Measurements from ENCODE around the gene SARM1.
A peak's percentile ranks its signal among the peaks of the same experiment; 100 is the strongest.

Gene SARM1

DNA sequence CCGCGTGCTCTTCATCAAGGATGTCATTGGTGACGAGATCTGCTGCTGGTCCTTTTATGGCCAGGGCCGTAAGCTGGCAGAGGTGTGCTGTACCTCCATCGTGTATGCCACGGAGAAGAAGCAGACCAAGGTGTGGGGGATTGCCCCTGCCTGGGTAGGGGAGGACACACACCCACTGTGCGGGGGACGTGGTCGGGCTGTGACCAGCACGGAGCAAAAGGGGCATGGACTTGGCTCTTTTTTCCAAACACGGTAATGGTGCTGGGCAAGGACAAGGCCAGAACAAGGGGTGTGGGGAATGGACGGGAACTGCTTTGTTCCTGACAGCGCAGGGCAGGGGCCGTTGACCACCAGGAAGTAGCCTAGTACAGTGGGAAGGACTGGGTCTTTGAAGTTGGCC is 29.2 kb upstream of the SARM1 start:
- no peak for DNase-seq

DNA sequence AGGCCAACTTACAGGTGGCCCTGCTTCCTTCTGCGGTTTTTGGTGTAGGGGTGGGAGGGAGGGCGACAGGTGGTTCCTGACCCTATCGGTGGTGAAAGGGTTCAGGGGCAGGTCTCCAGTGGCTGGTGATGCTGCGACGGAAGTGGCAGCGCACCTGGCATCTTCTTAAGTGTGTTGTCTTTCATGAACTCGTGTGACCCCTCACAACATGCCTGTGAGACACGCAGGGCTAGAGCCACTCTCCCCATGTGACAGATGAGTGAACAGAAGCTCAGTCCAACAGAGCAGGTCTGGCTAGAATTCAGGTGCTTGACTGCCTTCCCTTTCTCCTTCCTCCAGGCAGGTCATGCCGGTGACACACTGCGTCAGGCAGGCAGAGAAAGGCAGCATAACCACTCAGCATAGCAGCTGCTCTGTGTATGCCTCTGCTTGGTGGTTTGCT is 28.0 kb upstream of the SARM1 start:
- no peak for DNase-seq

GRCh38 chr17:28344011-28344410 is 27.5 kb upstream of the SARM1 start:
- no peak for DNase-seq

GRCh38 chr17:28344435-28344901 is 27.0 kb upstream of the SARM1 start:
- no peak for DNase-seq

- DNase-seq: no peak
Observed at GRCh38 chr17:28345419-28346198, 25.9 kb upstream of the SARM1 start.

DNA sequence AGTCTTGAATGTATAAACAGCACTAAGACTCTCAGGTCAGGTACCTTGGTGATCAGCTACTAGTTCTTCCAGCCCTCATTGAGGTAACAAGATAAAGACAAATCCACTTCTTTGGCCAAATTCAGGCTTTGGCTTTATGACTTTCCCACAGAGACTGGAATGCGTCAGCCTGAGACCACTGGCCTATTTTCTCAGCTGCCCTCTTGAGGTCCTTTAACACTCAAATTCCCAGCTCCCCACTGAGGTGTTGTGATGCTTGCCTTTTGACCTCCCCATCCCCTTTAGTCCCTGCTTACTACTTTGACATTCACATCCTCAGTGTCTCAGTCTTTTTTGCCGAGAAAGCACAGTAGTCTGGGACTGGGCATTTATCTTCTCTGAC is 25.3 kb upstream of the SARM1 start:
- DNase-seq: no peak

- DNase-seq: no peak
Observed at GRCh38 chr17:28346746-28347246, 24.7 kb upstream of the SARM1 start.

DNA sequence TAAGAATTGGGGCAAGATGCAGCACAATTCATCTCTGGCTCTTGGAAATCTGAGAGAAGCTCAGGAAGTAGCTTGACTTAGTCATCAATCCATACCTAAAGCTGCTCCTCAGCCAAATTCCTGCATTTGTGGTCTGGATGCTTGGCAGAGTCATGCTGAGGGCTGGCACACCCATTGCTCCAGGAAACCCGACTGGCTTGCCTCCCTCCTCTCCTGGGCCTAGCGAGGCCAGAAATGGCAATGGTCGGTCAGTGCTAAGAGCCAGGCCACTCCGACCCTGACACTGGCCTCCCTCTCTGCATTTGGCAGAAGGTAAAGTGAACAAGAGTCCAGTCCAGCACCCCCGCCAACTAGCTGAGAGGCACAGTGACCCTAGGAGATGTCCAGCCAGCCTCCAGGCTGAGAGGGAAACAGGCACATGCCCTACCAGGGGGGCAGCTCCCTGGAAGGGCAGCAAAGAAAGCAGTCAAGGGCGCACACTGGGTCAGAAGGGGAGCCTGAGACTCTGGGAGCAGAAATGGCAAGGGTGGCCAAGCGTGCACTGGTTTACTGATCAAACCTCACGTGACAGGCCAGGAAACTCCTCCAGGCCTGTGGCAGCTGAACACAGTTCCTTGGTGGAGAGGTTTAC is 24.1 kb upstream of the SARM1 start:
- no peak for DNase-seq

DNA sequence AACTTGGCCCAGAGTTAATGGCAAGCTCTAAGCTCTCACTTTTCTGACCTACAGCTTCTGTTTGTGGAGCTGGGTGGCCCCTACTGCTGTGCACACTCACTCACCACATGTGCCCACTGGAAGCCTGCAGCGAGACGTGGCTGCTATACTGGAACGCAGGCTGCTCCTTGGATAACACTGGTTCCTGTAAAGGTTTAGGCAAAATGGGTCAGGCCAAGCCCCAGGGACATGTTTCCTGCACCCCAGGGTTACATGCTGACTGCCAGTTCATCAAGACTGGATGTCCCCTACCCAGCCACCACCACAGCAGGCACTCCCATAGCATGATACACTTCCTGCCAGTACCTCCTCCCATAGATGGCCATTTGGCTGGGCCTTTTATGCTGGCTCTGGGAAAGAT is 22.5 kb upstream of the SARM1 start:
- DNase-seq: no peak

DNA sequence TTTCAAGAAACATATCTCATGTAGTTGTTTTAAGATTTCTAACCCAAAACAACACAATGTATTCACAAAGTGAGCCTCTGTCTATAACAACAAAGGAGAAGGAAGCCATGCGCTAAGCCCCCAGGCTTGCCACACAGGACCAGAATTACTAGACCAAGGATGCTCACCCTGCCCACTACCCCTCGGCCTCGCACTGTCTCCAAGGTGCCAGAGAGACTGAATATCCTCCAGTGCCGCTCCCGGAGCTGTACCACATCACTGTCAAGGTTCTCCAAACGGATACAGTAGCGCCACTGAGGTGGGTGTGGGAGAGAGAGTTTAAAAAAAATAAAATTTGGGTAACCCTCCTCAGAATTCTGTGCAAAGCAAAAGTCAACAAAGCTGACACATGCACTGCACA is 21.2 kb upstream of the SARM1 start:
- DNase-seq: no peak

DNA sequence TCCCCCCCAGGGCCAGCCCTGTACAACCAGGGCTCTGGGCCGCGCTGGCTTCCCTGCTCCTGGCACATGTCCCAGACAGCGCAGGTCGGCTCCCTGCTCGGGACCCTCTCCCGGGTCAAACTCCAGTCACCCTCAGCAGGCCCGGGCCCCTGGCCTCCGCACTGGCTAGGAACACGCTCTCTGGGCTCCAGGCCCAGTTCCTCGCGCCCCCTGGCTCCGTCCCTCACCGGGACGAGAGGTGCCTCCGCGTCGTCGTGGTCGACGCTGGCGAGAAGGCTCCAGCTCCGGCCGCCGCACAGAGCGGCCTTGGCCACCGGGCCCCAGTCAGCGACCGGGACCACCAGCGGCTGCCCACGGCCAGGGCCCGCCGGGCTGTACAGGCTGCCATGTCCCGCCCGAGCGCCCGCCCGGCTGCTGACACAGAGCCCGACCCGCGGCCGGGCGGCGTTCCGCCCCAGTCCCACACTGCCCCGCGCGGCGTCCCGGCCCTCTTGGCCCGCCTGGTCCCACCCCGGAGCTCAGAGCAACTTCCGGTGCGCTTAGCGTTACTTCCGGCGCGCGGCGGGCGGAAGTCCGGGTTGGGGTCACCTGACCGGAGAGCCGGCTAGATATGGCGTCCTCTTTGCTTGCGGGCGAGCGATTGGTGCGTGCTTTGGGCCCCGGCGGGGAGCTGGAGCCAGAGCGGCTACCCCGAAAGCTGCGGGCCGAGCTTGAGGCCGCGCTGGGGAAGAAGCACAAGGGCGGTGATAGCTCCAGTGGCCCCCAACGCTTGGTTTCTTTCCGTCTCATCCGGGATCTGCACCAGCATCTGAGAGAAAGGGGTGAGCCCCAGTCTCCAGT is 14.2 kb upstream of the SARM1 start, which contains the start of gene POLDIP2:
Gene POLDIP2, minus strand, starts transcription at position 467 of the 840 bp plus-strand sequence. Its CDS starts 79 bp downstream, at position 388.
- peak; percentile 93 for DNase-seq

DNA sequence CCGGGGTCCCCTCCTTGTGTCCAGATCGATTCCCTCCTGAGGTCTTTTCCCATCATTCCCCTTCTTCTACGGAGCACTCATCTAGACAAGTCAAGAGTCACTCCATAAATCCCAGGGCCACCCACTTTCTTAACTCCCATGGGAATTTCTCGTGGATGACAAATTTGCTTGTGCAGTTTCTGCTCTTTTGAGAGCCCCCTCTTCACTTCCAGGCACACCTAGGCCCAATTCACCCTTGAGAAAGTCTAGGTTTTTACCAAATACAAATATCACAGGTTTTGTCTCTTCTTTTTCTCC is 13.6 kb upstream of the SARM1 start:
- no peak for DNase-seq

DNA sequence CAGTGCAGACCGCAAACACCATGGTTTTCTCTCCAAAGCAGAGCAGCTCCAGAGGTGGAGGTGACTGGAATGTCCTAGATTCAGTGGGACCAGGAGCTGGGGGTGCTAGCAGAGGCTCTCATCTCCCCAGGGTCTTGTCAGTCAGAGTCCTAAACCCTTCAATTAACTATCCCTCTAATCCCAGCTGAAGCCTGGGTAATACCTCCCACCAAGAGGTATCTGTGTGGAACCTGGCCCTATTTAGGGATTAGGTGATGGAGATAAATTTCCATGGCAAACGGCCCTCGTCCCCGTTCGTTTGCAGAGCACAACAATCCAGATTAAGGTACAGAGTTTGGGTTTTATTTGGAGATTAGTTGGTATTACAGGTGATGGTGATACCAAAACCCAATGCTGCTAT is 8.3 kb upstream of the SARM1 start:
- DNase-seq: no peak

- DNase-seq: no peak
Observed at GRCh38 chr17:28363776-28364650, 7.5 kb upstream of the SARM1 start.

DNA sequence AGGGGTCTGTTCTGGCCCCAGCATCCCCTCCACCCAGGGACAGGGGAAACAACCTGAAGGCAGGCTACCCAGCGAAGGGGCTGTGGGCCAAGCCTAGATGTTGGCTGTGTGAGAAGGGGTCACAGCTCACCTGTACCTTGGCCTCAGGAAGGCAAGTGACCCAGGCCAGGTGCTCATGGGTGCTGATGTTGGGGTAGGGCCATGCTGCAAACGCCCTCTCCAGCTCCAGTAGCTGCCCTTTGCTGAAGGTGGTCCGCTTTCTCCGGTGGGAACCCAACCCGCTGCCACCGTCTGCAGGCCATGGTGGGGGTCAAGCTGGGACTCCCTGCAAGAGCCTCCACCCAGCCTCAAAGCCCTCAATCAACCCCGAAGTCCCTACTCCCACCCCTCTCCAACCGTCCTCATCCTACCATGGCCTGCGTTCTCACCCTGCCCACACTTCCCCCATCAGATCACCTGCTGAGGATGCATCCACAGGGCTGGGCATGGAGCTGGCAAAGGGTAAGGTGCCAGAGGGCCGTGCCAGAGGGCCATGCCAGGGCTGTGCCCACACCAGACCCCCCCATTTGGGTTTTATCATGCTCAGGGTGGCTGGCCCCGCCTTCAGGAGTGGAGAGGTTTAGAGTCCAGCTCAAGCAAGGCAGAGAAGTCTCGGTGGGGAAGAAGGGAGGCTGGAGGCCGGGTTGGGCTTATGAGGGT is 6.7 kb upstream of the SARM1 start, which contains the start of gene SEBOX:
Gene SEBOX, minus strand, starts transcription at position 535 of the 699 bp plus-strand sequence. Its CDS starts 48 bp downstream, at position 487.
- no peak for DNase-seq

DNA sequence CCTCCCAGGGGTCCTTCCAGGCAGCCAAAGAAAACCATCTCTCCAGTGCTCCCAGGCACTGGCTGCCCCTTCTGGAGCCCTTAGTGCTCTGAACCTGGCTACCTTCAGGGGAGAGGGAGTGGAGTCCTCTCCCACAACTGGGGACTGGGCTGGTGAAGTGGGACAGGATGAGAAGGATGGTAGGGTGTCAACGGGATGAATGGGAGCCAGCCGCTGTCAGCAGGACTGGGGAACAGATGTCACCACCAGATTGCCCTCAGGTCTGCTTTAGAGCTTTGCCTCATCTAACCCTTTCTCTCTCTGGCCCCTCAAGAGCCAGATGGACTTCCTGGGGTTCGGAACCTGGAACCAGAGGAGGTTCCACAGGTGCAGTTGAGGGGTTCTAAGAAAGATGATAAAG is 6.0 kb upstream of the SARM1 start:
- no peak for DNase-seq

DNA sequence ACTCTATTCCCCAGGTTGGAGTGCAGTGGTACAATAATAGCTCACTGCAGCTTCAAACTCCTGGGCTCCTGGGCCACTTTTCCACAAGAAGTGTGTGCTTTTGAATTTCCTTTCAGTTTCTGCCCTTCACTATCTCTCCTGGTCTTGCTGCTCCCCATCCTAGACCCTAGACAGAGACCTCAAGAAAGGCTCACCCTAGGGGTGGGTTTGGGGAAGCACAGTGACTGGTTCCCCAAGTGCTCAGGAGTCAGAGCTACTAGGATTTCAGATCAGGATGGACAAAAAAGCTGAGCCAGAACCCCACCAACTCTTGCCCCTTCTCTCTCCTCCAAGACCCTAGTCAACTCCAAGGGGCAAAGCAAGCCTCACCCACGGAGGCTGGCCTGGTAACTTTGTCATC is 4.9 kb upstream of the SARM1 start:
- DNase-seq: no peak

DNA sequence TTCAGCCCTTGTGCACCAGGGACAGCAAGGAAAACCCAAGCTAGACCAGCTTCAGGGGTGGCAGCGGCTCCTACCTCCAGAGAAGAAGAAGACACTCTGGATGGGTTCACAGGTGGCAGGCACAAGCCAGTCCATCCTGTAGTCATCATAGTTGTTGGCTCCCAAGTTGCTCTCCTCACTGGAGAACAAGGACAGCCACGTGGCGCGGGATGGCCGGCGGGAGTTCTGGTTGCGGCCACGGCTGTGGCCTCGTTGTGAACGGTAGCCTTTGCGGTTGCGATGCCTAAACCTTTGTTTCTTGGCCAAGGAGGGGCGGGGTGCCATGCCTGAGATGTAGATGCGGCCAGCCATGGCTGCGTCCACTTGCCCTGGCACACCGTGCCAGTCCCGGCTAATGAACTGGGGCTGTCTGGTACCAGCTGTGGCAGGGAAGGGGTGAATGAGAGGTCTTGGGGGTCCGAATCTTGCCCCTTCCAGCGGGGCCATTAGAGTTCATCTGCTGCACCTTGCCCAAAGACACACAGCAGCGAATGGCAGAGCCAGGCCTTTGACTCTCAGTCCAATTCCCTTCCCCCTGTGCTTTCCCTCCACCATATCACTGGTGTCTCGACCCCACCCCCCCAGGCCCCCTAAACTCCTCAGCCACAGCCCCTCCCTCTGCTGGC is 3.7 kb upstream of the SARM1 start:
- no peak for DNase-seq

DNA sequence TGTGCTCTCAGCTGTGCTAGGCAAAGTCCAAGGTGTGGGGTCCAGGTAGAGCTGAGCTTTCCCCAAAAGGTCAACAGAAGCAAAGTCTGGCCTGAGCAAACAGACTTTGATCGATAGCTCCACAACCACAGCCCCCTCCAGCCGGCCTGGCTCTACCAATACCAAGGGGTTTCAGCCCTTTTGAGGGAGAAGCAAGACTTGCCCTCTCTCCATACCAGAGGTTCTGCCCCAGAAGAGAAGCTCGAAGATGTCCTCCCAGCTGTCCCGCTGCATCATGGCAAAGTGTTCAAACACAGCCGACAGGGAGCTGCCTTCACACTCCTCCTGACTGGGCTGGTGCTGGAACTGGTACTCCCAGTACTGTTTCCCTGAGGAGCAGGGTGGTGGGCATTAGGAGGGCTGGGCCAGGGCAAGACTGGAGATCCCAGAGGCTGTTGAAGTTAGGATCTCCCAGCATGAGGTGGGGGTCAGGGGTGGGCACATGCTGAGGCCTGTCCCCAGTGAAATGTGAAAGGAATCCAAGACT is 3.1 kb upstream of the SARM1 start:
- no peak for DNase-seq

DNA sequence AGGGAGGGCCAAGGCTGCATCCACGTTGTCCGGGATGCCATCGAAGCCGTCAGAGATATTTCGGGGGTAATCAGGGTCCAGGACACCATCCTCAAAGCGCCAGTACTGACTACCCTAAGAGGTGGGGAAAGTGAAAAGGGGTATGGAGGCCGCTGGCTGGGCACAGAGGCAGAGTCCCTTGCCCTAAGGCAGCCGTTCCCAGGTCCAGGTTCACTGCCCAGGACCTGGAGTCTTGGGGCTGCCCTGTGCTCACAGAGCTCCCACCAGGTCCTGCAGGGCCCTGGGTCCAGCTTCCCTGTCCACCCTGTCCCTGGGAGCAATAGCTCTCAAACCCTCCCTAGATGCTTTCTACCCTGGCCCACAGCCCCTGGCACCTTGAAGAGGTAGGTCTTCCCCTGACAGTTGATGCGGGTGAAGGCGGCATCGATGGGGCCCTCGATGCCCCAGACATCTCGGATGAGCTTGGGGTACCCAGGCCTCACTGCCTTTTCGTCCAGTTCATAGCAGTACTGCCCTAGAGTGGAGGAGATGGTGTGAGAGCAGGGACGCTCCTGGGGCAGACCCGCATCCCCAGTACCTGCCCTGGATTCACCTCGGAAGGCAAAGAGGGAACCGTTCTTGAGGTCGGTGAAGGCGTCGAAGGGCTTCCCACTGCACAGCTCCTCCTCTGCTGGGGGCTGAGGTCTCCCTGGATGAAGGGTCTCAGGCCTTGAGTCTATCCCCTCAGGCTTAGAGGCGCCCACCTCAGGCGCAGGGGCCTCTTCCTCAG is 2.4 kb upstream of the SARM1 start:
- no peak for DNase-seq

Measured in effector CD4-positive, alpha-beta T cell (primary cell).